Measurements from ENCODE around the gene ARHGAP26.
A peak's percentile ranks its signal among the peaks of the same experiment; 100 is the strongest.

ARHGAP26 gene

GRCh38 chr5:143182901-143183820, 413.0 kb downstream of the ARHGAP26 start:
- Histone ChIP-seq H3K4me1 (ENCODE audit: control insufficient read depth in 1 of 2, insufficient read depth in 1 of 2, low read depth in 1 of 2, low read length in 1 of 2) (peaks cover 0 to 6% of the 10 kb centered on the region in 2 experiments), H3K4me3 (ENCODE audit: low read depth in 1 of 2, low read length in 1 of 2) (no peak overlapping the region), H3K36me3 (peaks cover 23% of the 10 kb centered on the region), H3K9me3 (no peaks in the 10 kb centered on the region), H3K27me3 (no peaks in the 10 kb centered on the region), H3K27ac (peak overlapping the region; percentile 35)
- no peak for TF ChIP-seq CTCF (IDR thresholded peaks at IDR 0.05)

- Histone ChIP-seq H3K4me3 (ENCODE audit: low read depth in 1 of 2, low read length in 1 of 2) (no peak overlapping the region), H3K27me3 (no peaks in the 10 kb centered on the region), H3K36me3 (peaks cover 15% of the 10 kb centered on the region), H3K9me3 (no peaks in the 10 kb centered on the region), H3K27ac (no peak overlapping the region), H3K4me1 (ENCODE audit: control insufficient read depth in 1 of 2, insufficient read depth in 1 of 2, low read depth in 1 of 2, low read length in 1 of 2) (peaks cover 0 to 6% of the 10 kb centered on the region in 2 experiments)
- no peak for TF ChIP-seq CTCF (IDR thresholded peaks at IDR 0.05)
Measured at GRCh38 chr5:143183989-143184388, 413.8 kb downstream of the ARHGAP26 start.

GRCh38 chr5:143186623-143187022, 416.4 kb downstream of the ARHGAP26 start:
- Histone ChIP-seq H3K4me3 (ENCODE audit: low read depth in 1 of 2, low read length in 1 of 2) (no peak overlapping the region), H3K4me1 (ENCODE audit: control insufficient read depth in 1 of 2, insufficient read depth in 1 of 2, low read depth in 1 of 2, low read length in 1 of 2) (peaks cover 0 to 6% of the 10 kb centered on the region in 2 experiments), H3K36me3 (peaks cover 4% of the 10 kb centered on the region), H3K27ac (peak overlapping the region; percentile 15), H3K9me3 (no peaks in the 10 kb centered on the region), H3K27me3 (no peaks in the 10 kb centered on the region)
- no peak for TF ChIP-seq CTCF (IDR thresholded peaks at IDR 0.05)

- H3K4me1 ChIP-seq (ENCODE audit: control insufficient read depth in 1 of 2, insufficient read depth in 1 of 2, low read depth in 1 of 2, low read length in 1 of 2) = peaks cover 0 to 6% of the 10 kb centered on the region in 2 experiments
- no peak for TF ChIP-seq CTCF (IDR thresholded peaks at IDR 0.05)
- H3K9me3 ChIP-seq = no peaks in the 10 kb centered on the region
- H3K27ac ChIP-seq = no peak overlapping the region
- no peak overlapping the region for H3K4me3 ChIP-seq (ENCODE audit: low read depth in 1 of 2, low read length in 1 of 2)
- H3K27me3 ChIP-seq = no peaks in the 10 kb centered on the region
- H3K36me3 ChIP-seq = peaks cover 4% of the 10 kb centered on the region
Measured at GRCh38 chr5:143187495-143187894, 417.3 kb downstream of the ARHGAP26 start.

GRCh38 chr5:143188083-143188482, 417.9 kb downstream of the ARHGAP26 start:
- no peak for TF ChIP-seq CTCF (IDR thresholded peaks at IDR 0.05)
- Histone ChIP-seq H3K4me1 (ENCODE audit: control insufficient read depth in 1 of 2, insufficient read depth in 1 of 2, low read depth in 1 of 2, low read length in 1 of 2) (peaks cover 0 to 5% of the 10 kb centered on the region in 2 experiments), H3K9me3 (no peaks in the 10 kb centered on the region), H3K27ac (no peak overlapping the region), H3K27me3 (no peaks in the 10 kb centered on the region), H3K4me3 (ENCODE audit: low read depth in 1 of 2, low read length in 1 of 2) (no peak overlapping the region), H3K36me3 (peaks cover 4% of the 10 kb centered on the region)

Data from neutrophil (primary cell).